ENCODE results near the gene SLC39A1.

The SLC39A1 gene

DNA sequence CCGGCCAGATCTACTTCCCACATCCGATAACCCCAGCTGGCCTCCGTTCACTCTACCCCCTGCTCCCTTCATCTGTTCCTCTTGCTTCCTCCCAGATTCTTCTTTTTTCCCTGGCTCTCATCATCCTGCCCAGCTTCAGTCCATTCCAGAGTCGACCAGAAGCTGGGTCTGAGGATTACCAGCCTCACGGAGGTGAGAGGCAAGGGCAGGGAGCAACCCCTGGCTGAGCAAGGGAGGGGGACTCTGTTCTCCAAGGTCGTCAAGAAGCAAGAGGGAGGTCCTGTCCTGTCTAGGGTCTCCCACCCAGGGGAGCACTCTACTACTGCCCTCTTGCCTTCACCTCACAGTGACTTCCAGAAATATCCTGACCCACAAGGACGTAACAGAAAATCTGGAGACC lies 10.2 kb upstream of the SLC39A1 start:
- DNase-seq, result no peak

DNA sequence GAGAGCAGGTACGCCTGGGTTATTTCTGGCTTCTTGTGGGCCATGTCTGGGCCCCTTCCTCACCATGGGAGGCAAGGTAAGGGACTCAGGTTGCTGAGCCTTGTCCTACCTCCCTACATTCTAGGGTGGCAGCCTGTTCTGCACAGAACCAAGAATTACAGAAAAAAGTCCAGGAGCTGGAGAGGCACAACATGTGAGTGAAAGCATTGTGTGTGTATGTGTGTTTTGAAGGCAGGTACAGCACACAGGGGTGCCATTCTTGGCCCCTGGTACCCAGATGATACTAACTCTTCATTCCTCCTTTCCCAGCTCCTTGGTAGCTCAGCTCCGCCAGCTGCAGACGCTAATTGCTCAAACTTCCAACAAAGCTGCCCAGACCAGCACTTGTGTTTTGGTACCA lies 9.7 kb upstream of the SLC39A1 start:
- no peak for DNase-seq

- DNase-seq, result no peak
Observed at GRCh38 chr1:153970346-153970745, 7.0 kb upstream of the SLC39A1 start.

DNA sequence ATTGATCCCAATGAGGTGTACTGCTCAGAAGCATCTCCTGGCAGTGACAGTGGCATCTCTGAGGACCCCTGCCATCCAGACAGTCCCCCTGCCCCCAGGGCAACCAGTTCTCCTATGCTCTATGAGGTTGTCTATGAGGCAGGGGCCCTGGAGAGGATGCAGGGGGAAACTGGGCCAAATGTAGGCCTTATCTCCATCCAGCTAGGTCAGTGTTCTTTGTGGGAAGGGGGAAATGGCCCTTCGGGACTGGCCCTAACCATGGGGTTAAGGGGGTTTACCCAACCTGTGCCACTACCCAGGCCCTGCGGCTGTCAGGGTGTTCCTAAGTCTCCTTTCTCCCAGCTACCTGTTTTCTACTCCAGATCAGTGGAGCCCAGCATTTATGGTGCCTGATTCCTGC lies 5.6 kb upstream of the SLC39A1 start:
- no peak for DNase-seq

GRCh38 chr1:153968408-153968807 lies 5.1 kb upstream of the SLC39A1 start:
- peak; percentile 52 for DNase-seq

DNA sequence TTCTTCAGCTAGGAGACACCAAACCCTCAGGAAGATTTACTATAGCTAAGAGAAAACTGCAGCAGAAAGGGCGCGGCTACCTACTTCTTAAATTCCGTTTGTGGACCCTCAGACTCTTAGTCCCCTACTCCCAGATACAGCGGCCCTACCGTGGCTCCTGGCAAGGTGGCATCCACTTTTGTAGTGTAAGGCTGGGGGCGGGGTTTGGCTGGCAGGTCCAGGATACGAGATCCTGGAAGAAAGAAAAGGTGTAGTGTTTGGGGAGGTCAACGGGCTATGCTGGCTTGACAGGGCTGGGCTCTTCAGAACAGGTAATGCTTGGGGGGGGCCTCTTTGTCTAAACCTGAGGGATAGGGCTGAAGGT lies 4.6 kb upstream of the SLC39A1 start:
- DNase-seq, result no peak

GRCh38 chr1:153967107-153967999 lies 4.0 kb upstream of the SLC39A1 start, which contains the start of gene CREB3L4:
Gene CREB3L4, plus strand, starts transcription at chr1:153967902. Its CDS starts 624 bp downstream, at chr1:153968526.
- DNase-seq, result peak; percentile 99

- peak; percentile 52 for DNase-seq
Observed at GRCh38 chr1:153963850-153964331, 554 bp upstream of the SLC39A1 start.

DNA sequence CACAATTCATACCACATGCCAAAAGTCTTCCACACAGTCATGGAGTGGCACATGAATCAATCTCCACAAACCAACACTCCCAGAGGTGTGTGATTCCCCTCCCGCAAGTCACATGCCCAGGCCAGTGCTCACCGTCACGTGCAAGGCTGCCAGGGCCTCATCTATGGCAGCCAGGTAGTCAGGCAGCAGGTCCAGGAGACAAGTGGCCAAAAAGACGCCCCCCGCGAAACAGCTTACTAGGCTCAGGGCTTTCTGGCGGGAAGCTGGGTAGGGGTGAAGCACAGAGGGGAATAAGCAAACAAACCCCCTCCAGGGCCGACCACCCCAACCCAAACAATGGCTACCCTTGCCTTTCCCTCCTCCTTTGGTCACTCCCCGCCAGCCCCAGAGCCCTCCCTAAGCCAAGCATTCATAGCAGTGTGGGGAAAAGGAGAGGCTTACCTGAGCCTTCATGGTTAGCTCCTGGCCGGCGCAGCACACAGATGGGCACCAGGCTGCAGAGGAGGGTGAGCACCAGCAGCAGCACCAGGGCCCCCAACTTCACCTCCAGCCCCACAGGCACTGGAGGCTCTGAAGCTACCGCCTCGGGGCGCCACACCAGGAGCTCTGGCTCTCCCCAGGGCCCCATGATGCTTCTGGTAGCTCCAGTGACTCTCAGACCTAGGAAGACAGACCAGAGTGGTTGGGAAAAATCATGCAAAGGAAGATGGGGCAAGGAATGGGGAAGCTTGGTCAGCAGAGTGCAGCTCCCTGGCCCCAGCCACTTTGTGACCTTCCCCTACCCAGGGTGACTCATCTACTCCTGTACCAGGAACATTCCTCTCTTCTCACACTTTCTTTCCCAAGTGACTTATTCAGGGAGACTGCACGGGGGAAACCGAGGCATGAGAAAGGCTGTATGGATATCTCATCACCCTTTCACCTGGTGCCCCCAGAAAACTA lies 978 bp downstream of the SLC39A1 start:
- peak; percentile 31 for DNase-seq

DNA sequence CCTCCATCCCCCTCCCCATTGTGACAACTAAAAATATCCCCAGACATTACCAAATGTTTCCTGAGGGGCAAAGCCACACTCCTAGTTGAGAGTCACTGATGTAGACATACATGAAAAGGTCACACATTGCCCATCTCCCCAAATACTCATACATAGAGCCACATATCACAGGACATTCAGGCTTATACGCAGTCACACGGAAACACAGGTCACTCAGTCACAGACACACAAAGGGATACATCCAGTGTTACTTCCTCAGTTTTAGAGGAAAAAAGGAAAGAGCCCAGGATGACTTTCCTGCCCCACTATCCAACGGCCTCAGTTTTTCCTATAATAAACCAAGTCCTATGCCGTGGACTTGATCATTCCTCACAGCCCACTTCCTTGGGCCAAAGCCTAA lies 1.9 kb downstream of the SLC39A1 start:
- no peak for DNase-seq

DNA sequence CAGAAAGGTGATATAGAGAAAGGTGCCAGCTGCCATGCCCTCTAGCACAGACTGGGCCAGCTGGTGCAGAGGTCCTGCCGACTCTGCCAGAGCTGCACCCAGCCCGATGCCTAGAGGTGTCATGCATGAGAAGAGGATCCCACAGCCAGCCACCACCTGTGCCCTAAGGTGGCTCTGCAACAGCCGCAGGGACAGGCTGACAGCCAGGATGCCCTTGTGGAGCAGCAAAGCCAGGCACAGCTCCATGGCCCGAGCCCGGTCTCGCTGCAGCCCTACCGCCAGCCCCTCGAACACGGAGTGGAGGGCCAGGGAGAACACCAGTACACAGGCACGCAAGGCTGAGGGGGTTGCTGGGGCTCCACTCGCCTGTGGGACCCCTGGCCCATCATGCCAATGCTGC lies 3.1 kb downstream of the SLC39A1 start:
- DNase-seq, result no peak

DNA sequence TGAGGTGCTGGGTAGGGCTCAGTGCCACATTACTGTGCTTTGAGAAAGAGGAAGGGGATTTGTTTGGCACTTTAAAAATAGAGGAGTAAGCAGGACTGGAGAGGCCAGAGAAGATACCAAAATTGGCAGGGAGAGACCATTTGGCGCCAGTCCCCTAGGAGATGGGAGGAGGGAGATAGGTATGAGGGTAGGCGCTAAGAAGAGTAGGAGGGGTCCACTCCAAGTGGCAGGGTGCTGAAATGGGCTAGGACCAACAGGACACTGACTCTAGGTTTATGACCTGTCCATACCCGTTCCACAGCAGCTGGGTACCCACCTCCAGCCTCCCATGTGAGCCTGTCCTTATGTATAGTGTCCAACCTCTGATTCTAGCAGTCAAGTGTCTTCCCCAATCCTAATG lies 3.9 kb downstream of the SLC39A1 start:
- peak; percentile 36 for DNase-seq

DNA sequence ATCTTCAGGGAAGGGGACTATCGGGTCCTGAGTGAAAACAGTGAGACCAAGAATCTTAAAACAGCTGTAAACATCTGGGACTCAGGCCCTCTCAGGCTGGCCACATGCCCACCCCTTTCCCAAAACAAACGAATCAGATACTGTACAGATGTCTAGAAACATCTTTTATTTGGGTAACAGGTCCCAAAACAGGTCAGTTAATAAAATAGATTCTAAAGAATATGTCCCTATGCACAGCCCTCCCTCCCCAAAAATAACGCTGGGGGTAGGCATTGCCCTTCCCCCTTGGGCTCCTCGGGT lies 4.4 kb downstream of the SLC39A1 start:
- DNase-seq, result no peak

DNA sequence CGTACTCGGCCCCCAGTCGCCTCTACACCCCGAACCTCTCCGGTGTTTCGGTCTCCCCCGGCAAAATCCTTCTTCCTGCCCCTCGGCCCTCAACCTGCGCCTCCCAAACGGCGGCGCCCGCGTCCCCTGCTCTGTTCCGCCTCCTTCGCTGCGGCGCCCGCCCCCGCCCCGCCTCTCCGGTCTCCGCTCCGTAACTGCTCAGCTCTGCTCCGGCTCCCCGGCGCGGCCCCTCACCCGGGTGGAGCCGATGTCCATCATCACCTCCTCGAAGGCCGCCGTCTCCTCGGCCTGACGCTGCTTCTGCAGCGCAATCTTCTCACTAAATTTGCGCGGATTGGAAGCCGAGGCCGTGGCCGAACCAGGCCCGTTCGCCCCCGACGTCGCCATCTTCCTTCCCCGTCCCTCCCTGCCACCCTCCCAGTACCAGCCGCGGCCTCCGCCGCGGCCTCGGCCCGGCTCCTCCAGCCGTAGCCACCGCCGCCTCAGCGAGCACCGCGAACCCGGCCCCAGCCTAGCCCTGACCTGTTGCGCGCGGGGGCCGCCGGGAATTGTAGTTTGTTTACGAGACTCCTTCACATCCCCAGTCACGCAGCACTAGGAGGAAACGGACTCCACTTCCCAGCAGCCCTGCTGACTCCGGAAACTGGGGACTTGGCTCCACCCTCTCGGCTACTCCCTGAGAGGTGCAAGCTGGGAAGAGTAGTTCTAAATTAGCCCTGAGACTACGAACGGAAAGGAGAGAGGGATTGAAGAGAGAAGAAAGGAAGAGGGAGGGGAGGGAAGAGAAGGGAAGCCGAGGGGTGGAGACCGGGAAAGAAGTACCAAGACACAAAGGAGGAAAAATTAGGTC lies 5.0 kb downstream of the SLC39A1 start, which contains the start of gene CRTC2:
Gene CRTC2, minus strand, starts transcription at position 502 of the 850 bp plus-strand sequence. Its CDS starts 115 bp downstream, at position 387.
- peak; percentile 100 for DNase-seq

- peak; percentile 56 for DNase-seq
Observed at GRCh38 chr1:153957744-153958110, 5.6 kb downstream of the SLC39A1 start.

DNA sequence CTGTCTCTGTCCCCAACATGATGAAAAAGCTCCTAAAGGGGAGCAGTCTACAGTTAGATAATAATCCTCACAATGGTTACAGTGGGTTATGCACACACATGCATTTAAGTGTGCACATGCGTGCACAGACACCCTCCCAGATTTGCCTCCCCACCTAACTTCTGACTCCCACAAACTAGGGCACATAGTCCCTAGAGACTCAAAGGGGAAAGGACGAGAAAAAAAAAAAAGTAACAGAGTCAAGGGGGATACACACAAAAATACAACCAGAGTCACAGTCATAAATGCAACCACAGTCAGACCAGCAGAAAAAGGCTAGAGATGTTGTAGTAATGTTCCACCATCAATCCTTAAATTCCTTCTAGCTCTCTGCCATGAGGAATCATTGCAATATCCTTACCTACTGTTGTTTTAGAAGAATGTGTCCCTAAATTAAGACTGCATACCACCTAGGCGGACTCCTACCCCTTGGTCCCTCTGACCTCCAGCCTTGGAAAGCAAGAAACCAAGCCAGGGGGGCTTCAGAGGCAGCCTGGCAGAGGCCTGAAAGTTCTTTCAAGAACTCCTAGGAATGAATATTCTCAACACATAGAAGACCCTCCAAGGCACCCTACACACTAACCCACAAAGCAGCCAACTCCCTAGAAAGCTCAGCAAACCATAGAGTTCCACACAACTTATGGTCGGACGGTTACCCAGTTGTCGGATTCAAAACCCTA lies 6.2 kb downstream of the SLC39A1 start:
- no peak for DNase-seq

DNA sequence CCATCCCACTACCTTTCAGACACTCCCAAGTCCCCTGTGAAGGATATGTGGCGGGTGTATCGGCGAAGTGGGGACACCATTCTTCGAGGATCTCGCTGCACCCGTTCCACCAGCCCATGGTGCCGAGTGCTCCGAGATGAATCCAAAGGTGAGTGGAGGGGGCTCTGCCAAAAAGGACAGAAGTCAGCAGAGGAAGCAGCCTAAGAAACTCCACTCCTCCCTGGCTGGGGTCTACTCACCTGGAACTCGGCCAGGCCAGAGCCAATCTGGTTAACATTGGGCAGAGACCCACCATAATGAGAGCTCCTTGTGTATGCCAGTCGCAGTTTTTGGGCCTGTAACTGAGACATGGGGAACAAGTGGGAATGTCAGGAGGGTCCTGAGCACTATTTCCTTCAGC lies 8.5 kb downstream of the SLC39A1 start:
- no peak for DNase-seq

- DNase-seq, result no peak
Observed at GRCh38 chr1:153953859-153954365, 9.4 kb downstream of the SLC39A1 start.

- DNase-seq, result no peak
Observed at GRCh38 chr1:153951801-153952200, 11.5 kb downstream of the SLC39A1 start.

DNA sequence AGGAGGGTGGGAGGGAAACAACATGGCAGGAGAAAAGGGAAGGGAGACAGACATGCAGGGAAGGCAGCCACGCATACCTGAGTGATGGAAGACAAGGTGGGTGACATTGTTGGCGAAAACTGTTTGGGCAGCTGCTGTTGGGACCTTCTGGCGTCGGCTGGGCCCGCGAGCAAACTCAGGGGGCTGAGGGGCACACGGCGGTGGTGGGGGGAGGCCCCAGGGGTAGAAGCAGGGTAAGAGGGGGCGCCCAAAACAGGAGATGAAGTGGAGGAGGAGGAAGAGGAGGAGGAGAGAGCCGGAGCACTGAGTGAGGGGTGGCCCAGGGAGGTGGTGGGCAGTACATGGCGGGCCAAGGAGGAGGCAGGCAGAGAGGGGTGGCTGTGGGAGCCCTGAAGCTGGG lies 12.2 kb downstream of the SLC39A1 start:
- DNase-seq, result no peak

DNA sequence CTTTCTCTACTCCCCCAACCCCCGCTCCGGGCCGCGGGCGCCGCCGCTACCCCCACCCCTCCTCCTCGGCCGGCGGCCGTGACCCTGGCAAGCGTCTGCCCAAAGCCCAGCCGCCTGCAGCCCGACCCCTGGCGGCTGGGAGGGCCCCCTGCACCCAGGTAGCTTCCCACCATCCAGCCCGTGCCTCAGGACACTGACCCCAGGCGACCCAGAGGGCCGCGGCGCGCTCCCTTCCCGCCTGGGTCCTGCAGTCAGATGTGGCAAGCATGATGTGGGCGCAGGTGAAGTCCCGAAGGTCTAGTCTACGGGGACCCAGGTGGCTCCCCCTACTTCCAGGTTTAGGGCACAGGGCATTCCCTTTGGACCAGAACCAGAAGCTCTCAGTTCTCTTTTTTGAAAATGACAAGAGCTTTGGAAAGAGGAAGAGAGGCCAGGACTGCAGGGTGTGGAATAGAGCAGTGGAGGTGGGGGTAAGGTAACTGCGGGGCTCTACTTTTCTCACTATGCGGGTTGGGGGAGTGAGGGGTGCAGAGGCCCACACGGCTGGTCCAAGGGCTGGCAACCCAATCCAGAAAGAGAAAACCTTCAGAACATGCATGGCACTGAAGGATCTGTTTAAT lies 16.6 kb downstream of the SLC39A1 start, which contains the start of gene DENND4B:
Gene DENND4B, minus strand, starts transcription at position 97 of the 620 bp plus-strand sequence. CDS start 2,344 bp downstream, outside the sequence.
- peak; percentile 93 for DNase-seq
